NCI-H1436 treated with DMSO at 0.1 percent for 48 hours (cell line): Measurements from ENCODE around the gene ARSK.

Experiments used
- DNase-seq: peaks from one replicate; lab custom pipeline; 2025; lab: John Stamatoyannopoulos, UW

Gene ARSK

GRCh38 chr5:95554647-95555548 is at the start of gene ARSK, which contains the start of gene SKIC3:
ARSK (plus strand) TSS chr5:95555101; CDS start chr5:95555279, 178 bp downstream.
SKIC3 (minus strand) TSS chr5:95554977; CDS start chr5:95547150, 7,827 bp downstream.
- peak; percentile 92 for DNase-seq

- DNase-seq = no peak
Observed at GRCh38 chr5:95508550-95508949, 46.4 kb upstream of the ARSK start.

- DNase-seq = no peak
Observed at GRCh38 chr5:95511606-95512005, 43.3 kb upstream of the ARSK start.

- DNase-seq = no peak
Observed at GRCh38 chr5:95518417-95518816, 36.5 kb upstream of the ARSK start.

GRCh38 chr5:95519151-95519550 is 35.8 kb upstream of the ARSK start:
- DNase-seq = no peak

- DNase-seq = no peak
Observed at GRCh38 chr5:95519681-95520080, 35.2 kb upstream of the ARSK start.

GRCh38 chr5:95520206-95520605 is 34.7 kb upstream of the ARSK start:
- no peak for DNase-seq

GRCh38 chr5:95524423-95524822 is 30.5 kb upstream of the ARSK start:
- DNase-seq = no peak

- no peak for DNase-seq
Observed at GRCh38 chr5:95526871-95527270, 28.0 kb upstream of the ARSK start.

GRCh38 chr5:95528565-95528964 is 26.3 kb upstream of the ARSK start:
- DNase-seq = no peak

- no peak for DNase-seq
Observed at GRCh38 chr5:95530416-95530815, 24.5 kb upstream of the ARSK start.

- no peak for DNase-seq
Observed at GRCh38 chr5:95531491-95531890, 23.4 kb upstream of the ARSK start.

GRCh38 chr5:95532415-95532814 is 22.5 kb upstream of the ARSK start:
- DNase-seq = no peak

- no peak for DNase-seq
Observed at GRCh38 chr5:95533106-95533505, 21.8 kb upstream of the ARSK start.

GRCh38 chr5:95533761-95534160 is 21.1 kb upstream of the ARSK start:
- no peak for DNase-seq

- DNase-seq = no peak
Observed at GRCh38 chr5:95537501-95537900, 17.4 kb upstream of the ARSK start.

- DNase-seq = no peak
Observed at GRCh38 chr5:95543017-95543705, 11.7 kb upstream of the ARSK start.

GRCh38 chr5:95549030-95549429 is 5.9 kb upstream of the ARSK start:
- no peak for DNase-seq

- no peak for DNase-seq
Observed at GRCh38 chr5:95554331-95554646, 612 bp upstream of the ARSK start.

- DNase-seq = no peak
Observed at GRCh38 chr5:95555553-95555952, 652 bp downstream of the ARSK start.

GRCh38 chr5:95557841-95558240 is 2.9 kb downstream of the ARSK start:
- DNase-seq = no peak

- DNase-seq = no peak
Observed at GRCh38 chr5:95562282-95562681, 7.4 kb downstream of the ARSK start.

- DNase-seq = no peak
Observed at GRCh38 chr5:95563367-95563766, 8.5 kb downstream of the ARSK start.
